Activated CD8-positive, alpha-beta memory T cell treated with anti-CD3 and anti-CD28 coated beads for 24 hours (primary cell): ENCODE results near the gene ADH5.
A peak's percentile ranks its signal among the peaks of the same experiment; 100 is the strongest.
"Not testable (repeated sequence)": the region's sequence is repeated elsewhere in the genome, so short reads cannot be mapped to it uniquely, and the experiment has no call there.

ENCODE experiments used
- DNase-seq: peaks from one replicate; pipeline ENCODE4 v3.0.0-alpha.2; 2020

The ADH5 gene

GRCh38 chr4:99088481-99089365 is at the start of gene ADH5:
ADH5 (minus strand) TSS chr4:99088788; CDS start chr4:99088700, 88 bp downstream.
- peak; percentile 93 for DNase-seq

- no peak for DNase-seq
Measured at GRCh38 chr4:99136329-99136728, 47.7 kb upstream of the ADH5 start.

GRCh38 chr4:99135541-99136162 is 47.1 kb upstream of the ADH5 start:
- DNase-seq: no peak

- no peak for DNase-seq
Measured at GRCh38 chr4:99134586-99134985, 46.0 kb upstream of the ADH5 start.

- DNase-seq: no peak
Measured at GRCh38 chr4:99131378-99131777, 42.8 kb upstream of the ADH5 start.

- no peak for DNase-seq
Measured at GRCh38 chr4:99126376-99126775, 37.8 kb upstream of the ADH5 start.

GRCh38 chr4:99121008-99121407 is 32.4 kb upstream of the ADH5 start:
- no peak for DNase-seq

- no peak for DNase-seq
Measured at GRCh38 chr4:99120501-99120900, 31.9 kb upstream of the ADH5 start.

GRCh38 chr4:99117876-99118693 is 29.5 kb upstream of the ADH5 start:
- no peak for DNase-seq

- not testable (repeated sequence) for DNase-seq
Measured at GRCh38 chr4:99117122-99117841, 28.7 kb upstream of the ADH5 start.

- DNase-seq: not testable (repeated sequence)
Measured at GRCh38 chr4:99109286-99109685, 20.7 kb upstream of the ADH5 start.

- no peak for DNase-seq
Measured at GRCh38 chr4:99104153-99104552, 15.6 kb upstream of the ADH5 start.

GRCh38 chr4:99103166-99103565 is 14.6 kb upstream of the ADH5 start:
- no peak for DNase-seq

- DNase-seq: no peak
Measured at GRCh38 chr4:99102634-99103033, 14.0 kb upstream of the ADH5 start.

- no peak for DNase-seq
Measured at GRCh38 chr4:99100876-99101275, 12.3 kb upstream of the ADH5 start.

- not testable (repeated sequence) for DNase-seq
Measured at GRCh38 chr4:99099814-99100213, 11.2 kb upstream of the ADH5 start.

- DNase-seq: no peak
Measured at GRCh38 chr4:99099311-99099710, 10.7 kb upstream of the ADH5 start.

- DNase-seq: not testable (repeated sequence)
Measured at GRCh38 chr4:99091841-99092240, 3.3 kb upstream of the ADH5 start.

GRCh38 chr4:99091216-99091575 is 2.6 kb upstream of the ADH5 start:
- no peak for DNase-seq

- DNase-seq: no peak
Measured at GRCh38 chr4:99090481-99091215, 2.1 kb upstream of the ADH5 start.

GRCh38 chr4:99088023-99088449 is 552 bp downstream of the ADH5 start:
- DNase-seq: no peak

- no peak for DNase-seq
Measured at GRCh38 chr4:99084595-99084994, 4.0 kb downstream of the ADH5 start.
